ENCODE data around the gene FOCAD.

GRCh38 chr9:20707708-20708107 lies 23.6 kb downstream of the FOCAD start:
- TF ChIP-seq, protein P1, sequence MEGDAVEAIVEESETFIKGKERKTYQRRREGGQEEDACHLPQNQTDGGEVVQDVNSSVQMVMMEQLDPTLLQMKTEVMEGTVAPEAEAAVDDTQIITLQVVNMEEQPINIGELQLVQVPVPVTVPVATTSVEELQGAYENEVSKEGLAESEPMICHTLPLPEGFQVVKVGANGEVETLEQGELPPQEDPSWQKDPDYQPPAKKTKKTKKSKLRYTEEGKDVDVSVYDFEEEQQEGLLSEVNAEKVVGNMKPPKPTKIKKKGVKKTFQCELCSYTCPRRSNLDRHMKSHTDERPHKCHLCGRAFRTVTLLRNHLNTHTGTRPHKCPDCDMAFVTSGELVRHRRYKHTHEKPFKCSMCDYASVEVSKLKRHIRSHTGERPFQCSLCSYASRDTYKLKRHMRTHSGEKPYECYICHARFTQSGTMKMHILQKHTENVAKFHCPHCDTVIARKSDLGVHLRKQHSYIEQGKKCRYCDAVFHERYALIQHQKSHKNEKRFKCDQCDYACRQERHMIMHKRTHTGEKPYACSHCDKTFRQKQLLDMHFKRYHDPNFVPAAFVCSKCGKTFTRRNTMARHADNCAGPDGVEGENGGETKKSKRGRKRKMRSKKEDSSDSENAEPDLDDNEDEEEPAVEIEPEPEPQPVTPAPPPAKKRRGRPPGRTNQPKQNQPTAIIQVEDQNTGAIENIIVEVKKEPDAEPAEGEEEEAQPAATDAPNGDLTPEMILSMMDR (IDR thresholded peaks at IDR 0.05): no peak
- TF ChIP-seq POLR2A (IDR thresholded peaks at IDR 0.05): no peak
